C4-2B (cell line): Measurements from ENCODE around the gene IGIP.

Source experiments
- CTCF ChIP-seq: fragments of 450-650 bp; conservative IDR thresholded peaks from 2 replicates; pipeline ENCODE4 v1.5.1; 2017; ENCODE audit warnings: mild to moderate bottlenecking
- ZFX ChIP-seq: fragments of 450-650 bp; IDR thresholded peaks from 2 replicates; pipeline ENCODE4 v1.6.1; 2017

- TF ChIP-seq CTCF (peak; percentile 9; the same call in 1 of the 2 replicates), ZFX (no peak)
Measured at GRCh38 chr5:140106101-140106500, 19.6 kb upstream of the IGIP start.
